ENCODE results near the gene CTIF.

Gene CTIF

DNA sequence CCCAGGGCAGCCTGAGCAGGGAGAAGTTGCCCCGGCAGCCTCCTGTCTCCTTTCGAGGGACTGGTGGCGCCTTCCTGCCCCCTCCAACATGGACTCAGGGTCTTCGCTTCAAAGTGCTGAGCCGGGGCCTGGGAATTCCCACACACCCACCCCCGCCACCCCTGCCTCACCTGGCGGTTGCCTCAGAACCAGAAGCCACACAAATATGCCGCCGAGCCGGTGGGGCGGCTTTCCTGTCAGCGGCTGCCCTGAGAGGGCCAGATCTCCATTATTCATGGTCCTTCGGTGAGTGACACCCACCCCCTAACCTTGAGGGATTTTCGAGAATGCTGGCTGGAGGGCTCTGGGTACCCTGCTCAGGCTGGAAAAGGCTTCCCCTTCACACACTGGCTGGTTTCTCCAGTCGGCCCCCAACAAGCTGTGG, 340.2 kb downstream of the CTIF start:
- DNase-seq: no peak

DNA sequence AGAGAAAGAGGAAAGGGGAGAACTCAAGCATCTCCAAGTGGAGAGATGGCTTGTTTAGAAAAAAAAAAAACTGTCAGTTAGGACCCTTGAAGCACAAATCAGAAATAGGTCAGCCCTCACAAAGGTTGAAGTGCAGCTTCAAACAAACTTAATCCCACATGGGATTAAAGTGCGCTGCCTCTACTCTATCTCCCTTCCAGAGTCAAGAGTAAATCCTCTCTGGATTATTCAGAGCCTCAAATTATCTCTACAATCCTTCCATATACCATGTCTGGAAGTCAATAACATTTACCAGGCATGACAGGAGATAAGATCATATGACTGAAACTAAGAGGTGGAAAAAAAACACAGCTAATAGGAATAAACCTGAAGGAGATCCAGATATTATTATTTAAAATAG, 342.1 kb downstream of the CTIF start:
- DNase-seq: no peak

DNA sequence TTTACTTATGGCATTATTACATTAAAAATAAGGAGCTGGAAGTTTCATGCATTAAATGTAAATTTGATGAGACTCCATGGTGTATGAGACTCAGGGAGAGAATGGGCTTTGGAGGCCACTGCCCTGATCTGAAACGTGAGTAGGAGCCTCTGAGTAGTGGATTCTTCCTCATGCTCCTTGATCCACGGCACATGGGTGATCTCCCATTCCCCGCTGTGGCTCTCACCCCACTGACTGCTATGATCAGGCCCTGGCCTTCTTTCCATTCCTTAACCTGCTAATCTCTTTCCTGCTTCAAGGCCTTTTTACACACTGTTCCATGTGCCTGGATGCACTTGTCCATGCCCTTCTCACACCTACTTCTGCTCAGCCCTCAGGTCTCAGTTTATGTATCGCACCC, 343.5 kb downstream of the CTIF start:
- DNase-seq: no peak

DNA sequence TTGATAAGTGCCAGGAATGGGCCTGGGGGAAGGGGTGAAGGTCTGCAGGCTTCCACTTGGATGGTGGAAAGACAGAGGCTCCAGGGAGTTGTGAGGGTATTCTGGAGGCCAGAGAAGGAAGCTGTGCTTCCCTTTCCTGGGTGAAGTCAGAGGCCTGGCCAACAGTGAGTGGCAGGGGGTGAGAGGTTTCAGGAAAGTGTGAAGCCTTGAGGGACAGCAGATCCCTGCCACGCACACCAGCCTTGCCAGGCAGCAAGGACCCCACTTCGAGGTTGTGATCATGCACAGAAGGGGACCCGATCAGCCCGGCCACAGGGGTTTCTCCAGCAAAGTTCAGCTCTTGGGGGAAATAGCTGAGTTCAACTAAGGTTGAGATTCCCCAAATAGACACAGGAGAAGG, 345.5 kb downstream of the CTIF start:
- DNase-seq: no peak

DNA sequence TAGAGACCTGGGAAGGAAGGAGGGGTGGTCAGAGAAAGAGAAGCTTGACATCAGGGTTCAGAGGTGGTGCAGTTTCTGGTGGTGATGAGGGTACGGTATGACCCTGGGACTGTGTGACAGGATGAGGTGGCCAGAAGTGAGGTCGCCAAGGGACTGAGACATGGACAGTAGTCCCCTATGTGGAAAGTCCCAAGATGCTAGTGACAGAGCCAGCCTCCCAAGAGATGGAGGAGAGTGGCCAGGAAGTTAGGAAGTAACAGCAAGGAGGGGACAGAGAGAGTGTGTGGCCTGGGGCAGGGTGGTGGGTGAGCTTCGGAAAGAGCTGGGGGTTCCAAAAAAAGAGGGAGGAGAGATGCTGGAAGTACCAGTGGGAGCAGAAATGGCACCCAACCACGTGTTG, 345.9 kb downstream of the CTIF start:
- DNase-seq: no peak

DNA sequence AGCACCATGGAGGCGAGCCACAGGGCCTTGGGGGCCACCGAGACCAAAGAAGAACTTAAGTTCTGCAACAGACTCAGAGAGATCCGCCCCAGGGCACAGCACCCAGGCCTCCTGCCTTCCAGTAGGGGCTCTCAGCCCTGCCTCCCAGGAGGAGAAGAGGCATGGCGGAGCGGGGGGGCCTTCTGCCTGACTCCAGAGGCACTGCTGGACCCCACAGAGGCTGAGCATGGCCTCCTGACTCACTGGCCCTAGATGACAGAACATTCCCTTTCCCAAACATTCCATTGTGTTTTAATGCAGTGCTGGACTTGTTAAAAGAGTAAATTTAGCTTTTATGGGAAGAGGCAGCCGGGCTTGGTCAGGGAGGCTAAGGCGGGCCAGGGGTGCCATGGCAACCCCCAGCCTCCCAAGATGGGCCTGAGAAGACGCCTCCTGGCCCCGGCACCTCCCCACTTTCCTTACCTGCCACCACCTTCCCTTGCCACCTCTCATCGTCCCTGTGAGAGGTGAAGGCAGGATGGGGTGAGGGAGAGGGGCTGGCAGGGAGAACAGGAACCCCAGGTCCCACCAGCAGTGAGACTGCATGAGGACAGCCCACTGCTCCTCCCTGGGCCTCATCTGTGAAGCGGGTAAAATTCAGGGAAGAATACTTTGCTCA, 346.6 kb downstream of the CTIF start:
- no peak for DNase-seq

DNA sequence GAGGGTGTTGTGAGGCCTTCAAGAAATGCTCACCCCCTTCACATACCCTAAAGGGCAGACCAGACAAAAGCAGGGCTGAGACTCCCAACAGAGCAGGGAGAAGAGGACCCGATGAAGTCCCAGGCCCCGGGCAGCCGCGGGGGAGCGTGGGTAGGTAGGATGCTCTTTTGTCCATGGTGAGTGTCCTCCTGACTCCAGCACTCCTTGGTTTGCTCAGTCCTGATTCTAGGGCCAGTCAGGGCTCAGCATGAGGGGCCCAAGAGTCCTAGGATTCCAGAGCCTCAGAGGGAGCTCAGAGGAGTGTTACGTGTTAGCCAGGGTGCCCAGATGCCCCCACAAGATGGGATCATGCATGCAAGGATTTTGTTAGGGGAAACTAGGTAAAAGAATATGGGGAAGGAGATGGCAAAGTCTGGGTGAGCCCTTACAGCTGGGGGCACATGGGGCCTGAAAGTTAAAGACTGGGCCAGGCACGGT, 347.1 kb downstream of the CTIF start:
- no peak for DNase-seq

DNA sequence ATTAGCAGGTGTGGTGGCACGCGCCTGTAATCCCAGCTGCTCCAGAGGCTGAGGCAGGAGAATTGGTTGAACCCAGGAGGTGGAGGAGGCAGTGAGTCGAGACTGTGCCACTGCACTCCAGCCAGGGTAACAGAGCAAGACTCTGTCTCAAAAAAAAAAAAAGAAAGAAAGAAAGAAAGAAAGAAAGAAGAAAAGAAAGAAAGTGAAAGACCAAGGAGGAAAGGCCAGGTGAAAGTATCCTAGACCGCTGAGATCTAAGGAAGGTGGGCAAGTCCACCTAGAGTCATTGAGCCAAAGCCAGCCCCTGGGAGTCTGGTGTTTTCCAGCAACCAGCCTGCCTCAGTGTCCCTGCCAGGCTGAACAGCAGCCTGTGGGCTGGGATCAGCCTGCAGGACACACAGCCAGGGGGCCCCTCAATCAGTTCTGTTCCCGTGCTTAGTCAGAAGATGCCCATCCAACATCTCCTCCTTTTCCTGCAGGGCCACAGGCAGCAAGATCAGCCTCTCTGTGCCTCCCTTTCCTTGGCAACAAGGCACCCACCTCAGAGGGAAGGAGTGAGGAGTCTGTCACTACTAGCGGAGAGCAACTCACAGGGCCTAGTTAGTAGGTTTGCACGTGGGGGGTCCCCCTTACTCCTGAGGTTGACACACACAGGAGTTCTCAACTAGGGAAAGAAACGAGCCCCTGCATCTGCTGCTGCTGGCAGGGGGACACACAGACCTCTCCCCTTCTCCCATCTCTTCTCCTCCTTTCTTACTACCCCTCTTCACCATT, 347.9 kb downstream of the CTIF start:
- DNase-seq: no peak

DNA sequence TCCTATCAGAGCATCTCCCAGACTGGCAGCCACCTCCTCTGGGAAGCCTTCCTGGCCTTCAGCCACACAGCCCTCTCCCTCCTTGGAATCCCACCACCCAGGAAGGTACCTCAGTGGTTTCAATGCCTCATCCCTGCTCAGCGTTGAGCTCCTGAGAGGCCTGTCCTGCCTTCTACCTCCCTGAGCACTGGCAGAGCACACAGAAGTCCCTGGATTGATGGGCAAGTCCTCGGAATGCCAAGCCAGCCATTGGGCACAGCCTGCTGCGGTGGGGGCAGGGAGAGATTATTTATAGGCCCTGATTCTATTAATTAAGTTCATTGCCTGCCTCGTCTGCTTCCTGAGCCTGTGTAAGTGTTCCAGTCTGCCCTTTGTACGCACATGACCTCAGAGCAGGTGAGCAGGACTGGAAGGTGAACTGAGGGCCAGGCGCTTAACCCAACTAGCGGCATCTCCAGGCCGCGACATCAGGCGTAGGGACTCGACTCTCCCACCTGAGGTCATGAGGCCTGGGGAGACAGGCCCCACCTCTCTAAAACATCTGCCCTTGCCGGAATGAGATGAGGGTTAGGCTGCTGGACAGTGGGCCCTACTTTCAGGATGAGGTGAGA, 348.6 kb downstream of the CTIF start:
- no peak for DNase-seq

DNA sequence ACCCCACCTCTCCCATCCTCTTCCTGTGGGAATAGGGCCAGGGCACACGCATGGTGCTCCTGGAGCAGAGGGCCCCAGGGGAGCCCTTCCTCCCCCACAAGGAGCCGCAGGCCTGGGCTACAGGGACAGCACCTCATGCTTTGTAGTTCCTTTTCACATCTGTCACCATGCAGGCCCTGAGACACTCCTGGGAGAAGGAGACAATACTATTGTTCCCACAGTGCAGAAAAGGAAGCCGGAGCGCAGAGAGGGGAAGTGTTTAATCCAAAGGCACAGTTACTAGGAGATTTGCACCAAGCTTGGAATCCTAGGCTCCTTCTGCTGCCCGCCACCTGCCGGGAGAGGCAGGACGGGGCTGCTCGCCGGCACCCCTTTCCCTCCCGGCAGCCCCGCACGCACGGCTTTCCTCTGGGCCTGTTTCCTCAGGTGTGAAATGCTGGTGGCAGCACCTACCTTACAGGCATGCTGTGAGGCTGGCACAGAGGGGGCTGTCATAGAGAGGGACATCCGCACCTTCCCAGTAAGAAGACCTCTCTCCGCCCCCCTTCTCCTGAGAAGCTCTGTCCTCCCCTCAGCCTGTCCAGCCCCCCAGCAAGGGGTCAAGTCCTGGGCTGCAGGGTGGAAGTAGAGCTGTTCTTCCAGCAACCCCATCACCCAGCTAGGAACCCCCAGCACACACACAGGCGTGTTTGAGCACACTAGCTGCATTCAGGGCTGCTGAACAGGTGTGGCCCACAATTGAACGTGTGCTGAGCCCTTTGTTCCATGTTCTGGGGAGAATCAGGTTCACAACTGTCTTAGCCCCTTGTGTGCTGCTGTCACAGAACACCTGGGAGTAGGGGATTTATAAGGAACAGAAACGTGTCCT, 349.3 kb downstream of the CTIF start:
- DNase-seq: no peak

DNA sequence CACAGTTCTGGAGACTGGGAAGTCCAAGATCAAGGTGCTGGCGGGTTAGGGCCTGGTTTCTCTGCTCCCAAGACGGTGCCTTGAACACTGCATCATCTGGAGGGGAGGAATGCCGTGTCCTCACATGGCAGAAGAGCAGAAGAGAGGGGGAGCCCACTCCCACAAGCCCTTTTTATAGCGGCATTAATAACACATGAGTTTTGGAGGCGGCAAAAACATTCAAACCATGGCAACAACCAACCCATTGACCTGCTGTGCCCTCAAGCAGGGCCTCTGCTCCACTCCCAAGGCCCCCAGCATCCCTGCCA, 349.9 kb downstream of the CTIF start:
- no peak for DNase-seq

DNA sequence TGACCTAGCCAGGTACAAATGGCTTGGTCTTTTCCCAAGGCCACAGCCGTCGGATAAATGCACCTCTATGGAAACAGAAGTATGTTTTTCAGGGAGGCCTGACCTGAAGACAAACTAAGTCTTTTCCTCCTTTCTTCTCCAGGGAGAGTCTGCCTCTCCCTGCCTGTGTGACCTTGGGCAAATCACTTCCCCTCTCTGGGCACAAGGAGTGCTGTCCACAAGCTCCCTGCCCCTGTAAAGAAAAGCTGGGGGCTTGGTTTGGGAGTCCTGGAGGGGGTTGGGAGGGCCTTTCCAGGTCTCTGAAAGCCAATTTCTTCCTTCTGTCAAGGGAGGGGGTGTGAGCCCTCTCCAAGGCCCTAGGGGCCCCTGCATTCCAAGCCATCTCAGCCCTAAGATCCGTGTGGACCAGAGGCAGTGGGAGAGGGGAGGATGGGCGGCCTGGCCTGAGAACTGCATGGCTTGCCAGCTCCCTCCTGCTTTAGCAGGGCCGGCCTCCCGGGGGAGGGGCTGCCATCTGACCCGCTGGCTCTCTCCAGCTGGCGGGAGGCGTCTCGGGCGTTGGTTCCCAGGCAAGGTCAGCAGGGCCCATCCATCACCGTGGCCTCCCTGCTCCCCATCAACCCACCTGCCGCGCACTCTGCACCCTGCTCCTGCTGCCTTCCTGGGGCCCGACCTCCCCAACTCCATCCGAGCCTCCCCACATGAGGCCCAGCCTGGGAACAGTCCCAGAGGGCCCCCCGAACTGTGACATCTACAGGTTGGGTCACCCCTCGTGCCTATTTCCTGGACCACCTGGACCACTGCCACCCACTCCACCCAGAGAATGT, 350.5 kb downstream of the CTIF start:
- DNase-seq: no peak

DNA sequence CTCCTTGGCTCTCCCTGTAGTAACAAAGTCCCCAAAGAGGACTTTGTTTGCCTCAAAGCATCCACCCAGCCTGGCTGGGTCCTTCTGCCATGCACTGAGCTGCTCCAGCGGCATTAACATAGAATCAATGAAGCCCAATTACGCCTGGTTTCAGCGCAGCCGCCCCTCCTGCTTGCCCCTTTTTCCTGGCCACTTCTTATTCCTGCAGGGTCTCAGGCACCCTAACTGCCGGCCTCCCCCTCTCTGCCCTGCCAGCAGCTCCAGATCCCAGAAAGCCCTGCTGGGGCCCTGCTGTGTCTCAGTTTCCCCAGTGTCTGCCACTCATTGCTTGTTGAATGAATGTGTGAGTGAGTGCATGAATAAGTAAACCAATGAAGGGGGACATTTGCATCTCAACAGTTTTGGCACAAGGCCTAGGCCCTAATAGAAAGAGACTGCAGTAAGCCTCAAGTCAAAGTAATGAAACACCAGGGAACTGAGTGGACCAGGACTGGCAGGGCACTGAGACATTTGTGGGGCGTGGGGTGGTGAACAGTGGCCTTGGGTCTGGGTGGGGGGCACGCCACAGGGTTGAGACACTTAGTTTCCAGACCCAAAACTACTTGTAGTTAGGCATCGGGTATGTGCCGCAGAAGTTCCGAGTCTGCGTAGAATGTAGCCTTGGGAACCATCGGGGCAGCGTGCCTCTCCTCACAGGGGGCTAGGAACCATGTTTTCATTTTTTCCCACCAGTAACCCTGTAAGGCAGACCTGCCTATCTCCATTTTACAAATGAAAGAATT, 351.3 kb downstream of the CTIF start:
- DNase-seq: no peak

DNA sequence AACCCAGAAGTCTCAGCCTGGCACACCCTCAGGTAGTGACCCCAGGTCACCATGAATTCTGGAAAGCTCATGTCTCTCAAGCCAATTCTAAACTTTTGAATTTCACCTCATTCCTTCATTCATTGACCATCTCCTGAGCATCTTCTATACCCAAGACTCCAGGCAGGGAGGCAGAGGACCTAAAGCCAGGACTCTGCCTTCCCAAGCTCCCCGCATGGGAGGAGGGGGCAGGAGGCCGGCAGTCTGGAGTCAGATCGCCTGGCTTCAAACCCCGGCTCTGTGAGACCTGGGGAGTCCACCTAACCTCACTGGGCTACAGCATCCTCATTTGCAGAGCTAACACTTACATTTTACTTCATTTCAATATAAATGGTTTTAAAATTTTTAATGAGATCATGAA, 352.9 kb downstream of the CTIF start:
- no peak for DNase-seq

DNA sequence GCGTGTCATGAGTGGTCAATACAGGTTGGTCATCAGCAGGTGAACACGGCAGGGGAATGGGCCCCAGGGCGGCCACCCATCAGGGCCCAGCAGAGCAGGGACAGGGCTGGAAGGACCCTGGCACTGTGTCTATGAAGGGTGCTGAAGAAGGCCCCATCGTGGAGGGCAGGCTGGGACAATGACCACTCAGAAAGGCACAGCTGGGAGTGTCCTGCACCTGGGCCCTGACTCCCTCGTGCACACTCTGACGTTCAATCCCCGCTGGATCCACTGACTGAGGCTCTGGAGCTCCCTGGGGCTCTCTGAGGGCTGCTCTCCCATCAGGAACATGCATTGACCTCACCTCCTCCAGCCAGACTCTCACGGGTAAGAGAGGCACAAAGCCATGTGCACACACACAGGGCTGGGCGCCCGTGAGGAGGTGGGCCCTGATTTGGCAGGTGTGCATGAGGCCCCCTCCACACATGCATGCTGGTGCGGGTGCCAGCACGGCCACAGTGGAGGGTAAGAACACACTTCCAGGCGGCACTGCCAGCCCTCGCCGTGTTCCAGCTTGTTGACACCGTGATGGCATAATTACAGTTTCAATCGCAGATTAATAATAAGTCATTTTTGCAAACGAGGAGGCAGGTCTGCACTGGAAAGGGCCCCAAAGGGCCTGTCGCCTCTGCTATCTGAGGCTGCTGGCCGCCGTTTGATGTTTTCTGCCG, 353.5 kb downstream of the CTIF start:
- no peak for DNase-seq

DNA sequence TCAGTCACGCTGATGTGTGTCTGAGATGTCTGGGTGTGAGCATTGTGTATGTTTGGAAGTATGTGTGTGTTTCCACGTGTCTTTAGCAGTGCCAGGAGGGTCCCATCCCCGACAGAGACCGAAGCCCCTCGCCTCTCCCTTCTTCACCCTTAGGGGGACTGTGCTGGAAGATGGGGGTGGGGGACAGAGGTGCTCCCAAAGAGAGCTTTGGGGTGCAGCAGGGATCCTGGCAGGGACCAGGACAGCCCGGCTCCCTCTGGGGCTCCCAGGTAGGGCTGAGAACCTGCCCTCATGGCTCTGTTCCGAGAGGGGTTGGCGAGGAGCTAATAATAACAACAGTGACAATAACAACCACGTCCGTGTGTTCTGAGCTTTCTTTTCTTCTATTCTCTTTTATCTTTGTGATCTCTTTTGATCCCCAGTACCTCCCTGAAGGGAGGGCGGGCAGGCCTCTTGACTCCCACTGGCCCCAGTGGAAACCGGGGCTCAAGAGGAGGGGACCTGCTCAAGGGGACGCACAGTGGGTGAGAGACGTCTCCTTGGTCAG, 354.3 kb downstream of the CTIF start:
- DNase-seq: no peak

DNA sequence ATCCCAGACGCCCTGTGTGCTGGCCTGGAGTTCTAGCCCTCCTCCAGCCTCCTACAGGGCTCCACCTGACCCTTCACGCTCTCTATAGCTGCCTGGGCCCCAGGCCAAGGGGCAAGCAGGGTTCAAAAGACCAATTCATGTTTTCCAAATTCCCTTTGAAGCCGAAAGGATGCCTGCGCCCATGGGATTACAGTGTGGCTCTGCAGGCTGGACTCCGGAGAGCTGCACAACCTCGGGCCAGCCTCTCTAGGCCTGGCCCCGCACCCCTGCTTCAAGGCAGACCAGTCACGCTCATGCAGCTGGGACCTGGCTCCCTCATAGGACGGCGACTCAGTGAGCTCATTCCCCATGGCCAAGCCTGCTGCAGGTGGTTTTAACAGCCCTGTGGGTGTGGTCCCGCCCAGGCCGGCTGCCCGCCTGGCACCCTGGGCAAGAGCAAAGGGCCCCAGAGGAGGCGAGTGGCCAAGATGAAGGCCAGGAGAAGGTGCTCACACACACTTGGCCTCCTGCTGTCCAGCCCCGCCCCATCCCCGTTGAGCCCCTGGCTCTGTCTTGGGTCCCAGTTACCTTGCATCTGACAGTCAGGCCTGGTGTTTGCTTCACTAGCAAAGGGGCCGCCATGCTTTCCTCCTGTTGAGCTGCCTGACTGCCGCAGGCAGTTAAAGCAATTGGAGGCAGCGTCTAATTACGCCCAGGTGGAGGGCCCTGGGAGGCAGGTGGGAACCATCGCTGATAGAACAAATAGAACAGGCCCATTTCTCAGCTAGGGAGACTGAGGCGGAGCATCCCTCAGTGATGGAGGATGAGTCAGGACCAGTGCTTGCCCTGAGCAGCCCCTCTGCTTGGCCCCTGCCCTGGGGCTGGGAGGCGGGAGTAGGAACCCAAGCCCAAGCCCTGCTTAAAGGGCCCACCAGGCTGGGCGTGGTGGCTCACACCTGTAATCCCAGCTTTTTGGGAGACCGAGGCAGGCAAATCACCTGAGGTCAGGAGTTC, 355.1 kb downstream of the CTIF start:
- no peak for DNase-seq

DNA sequence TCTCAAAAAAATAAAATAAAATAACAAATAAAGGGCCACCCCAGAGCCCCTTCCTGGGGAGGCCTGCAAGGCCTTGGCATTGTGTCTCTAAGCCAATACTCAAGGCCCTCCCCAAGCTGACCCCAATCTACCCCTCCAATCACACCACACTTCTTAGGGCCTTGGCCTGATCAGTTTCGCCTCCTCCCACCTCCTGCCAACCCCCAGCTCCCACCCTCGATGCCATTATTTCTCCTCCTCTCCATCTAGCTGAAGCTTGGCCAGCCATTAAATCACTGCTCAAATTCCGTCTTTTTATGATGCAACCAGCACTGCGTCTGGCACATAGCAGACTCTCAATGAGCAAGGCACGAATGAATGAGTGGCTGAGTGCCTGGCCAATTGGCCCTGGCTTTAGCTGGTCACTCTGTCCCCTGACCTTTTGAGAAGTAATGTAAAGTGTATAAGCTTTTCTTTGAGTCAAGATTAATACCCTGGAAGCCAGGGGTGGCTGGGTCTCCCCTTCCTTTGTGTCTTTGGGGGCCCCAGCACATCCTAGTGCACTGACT, 356.0 kb downstream of the CTIF start:
- DNase-seq: no peak

DNA sequence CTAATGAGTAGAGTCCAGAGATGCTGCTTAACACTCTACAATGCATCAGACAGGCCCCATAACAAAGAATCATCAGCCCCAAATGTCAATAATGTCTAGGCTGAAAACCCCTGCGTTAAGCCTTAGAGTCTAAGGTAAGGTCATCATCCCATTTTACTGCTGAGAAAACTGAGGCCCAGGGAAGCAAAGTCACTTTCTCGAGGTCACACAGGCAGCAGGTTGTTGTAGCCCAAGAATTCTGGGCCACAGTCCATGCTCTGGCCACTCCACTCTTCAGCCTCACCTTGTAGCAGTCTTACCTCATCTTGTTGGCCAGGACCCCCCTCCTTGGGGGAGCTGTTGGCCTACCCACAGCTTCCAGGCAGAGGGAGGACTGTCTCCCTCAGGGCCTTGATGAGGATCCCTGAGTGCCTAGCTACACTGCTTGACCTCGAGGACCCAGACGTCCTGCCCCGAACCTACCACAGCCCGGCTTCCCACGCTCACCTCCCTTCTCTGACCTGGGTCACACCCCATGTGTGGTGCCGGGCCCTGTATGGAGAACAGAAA, 357.6 kb downstream of the CTIF start:
- DNase-seq: no peak

All from NCI-H1436 treated with DMSO at 0.1 percent for 48 hours (cell line).